Choroid plexus epithelial cell (primary cell): ENCODE measurements around the gene SPATA13.

Source experiments
- DNase-seq: peaks from one replicate; pipeline ENCODE4 v3.0.0-alpha.2; 2010; ENCODE audit warnings: low read depth
- H3K4me3 ChIP-seq: 2 replicates; pipeline ENCODE4 v1.5.1; 2011; ENCODE audit warnings: low read depth, mild to moderate bottlenecking, control low read depth, low read length, moderate library complexity
- CTCF ChIP-seq: conservative IDR thresholded peaks from 2 replicates; pipeline ENCODE4 v1.5.1; 2011; ENCODE audit warnings: low read depth, mild to moderate bottlenecking, control low read depth, inconsistent platforms, low read length, moderate library complexity

SPATA13 gene

GRCh38 chr13:24288870-24289269 is 128.3 kb downstream of the SPATA13 start:
- TF ChIP-seq CTCF: no peak
- no peak overlapping the region for H3K4me3 ChIP-seq
- DNase-seq: peak; percentile 48

- H3K4me3 ChIP-seq: no peak overlapping the region
- TF ChIP-seq CTCF: no peak
These were observed 129.9 kb downstream of the SPATA13 start for GRCh38 chr13:24290280-24290932.

DNA sequence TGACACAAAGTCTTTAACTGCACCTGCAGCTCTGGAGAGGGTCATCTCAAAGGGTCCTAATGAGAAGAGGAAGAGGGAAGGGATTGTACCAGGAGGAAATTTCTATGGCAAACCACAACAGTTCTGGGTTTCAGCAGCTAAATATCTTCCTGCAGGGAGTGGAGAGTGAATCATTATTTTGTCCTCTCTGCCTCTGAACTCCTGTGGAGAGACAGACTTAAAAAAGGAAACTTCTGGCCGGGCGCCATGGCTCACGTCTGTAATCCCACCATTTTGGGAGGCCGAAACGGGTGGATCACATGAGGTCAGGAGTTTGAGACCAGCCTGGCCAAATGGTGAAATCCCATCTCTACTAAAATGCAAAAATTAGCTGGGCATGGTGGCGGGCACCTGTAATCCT is 132.0 kb downstream of the SPATA13 start:
- H3K4me3 ChIP-seq: no peak overlapping the region
- TF ChIP-seq CTCF: no peak
- DNase-seq: peak; percentile 83

More at GRCh38 chr13:24290280-24290932, 129.9 kb downstream of the SPATA13 start:
- DNase-seq: no peak

GRCh38 chr13:24293746-24294145 is 133.2 kb downstream of the SPATA13 start:
- DNase-seq: no peak
- no peak overlapping the region for H3K4me3 ChIP-seq
- no peak for TF ChIP-seq CTCF

DNA sequence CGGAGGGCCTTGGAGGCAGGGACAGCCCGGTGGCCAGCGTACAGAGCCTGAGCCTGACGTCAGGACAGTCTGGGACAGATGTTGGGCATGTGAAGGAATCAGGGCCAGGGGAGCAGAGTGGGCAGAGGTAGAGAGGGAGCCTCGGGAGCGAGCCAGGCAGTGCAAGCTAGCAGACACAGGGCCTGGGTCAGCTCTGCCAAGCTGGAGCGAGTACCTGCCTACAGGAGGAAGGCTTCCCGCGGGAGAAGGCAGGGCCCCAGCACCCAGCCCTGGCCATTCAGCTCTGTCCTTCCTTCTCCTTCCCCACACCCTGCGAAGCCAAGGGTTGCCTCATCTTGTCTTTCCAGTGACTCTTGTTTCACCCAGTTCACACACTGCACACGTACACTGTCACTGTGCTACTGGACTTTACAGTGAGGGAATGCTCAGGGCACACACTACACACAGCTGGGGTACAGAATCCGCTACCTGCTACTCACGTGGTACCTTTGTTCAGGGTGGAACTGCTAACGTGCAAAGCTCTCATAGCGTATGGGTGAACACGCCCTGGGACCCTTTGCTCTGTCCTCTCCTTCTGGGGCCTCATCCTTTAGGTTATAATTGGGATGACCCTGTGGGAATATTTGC is 139.1 kb downstream of the SPATA13 start:
- TF ChIP-seq CTCF: no peak
- H3K4me3 ChIP-seq: no peak overlapping the region
- DNase-seq: no peak

DNA sequence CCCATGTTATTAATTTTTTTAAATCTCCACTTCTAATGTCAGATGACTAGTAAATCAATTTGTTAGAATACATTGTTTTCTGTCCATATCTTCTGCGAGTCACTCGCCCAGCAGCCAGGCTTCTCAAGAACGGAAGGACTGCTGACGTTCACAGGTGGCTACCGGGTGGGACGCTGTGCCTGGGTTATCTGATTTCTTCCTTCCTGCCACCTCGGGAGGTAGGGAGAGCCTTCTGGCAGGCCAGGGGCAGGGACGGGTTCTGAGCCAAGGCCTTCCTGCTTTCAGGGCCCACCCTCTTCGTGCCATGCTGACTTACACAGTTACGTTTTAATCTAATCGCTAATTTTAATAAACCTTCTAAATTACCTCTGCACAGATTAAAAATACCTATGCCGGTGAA is 140.9 kb downstream of the SPATA13 start:
- no peak overlapping the region for H3K4me3 ChIP-seq
- TF ChIP-seq CTCF: no peak
- DNase-seq: no peak

DNA sequence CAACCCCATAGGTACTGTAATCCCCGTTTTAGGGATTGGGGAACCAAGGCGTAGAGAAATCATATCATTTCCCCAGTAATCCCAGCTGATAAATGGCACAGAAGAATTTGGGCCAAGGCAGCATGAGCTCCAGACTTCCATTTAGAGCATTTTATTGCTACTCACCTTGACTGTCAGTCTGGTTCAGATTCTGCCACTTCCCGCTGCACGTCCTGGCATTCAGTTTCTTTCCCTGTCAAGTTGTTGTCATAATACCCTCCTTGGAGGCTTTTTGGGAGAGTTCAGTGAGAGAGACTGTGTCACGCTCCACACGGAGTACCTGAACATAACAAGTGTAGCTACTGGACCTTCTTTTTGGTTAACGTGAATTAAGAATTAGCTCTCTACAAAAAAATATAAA is 141.4 kb downstream of the SPATA13 start:
- no peak for TF ChIP-seq CTCF
- DNase-seq: no peak
- H3K4me3 ChIP-seq: no peak overlapping the region
